Sigmoid colon (tissue), 7 donors: ENCODE measurements around the gene ZNF268. TPM values are rescaled to one million over a fixed set of nuclear protein-coding genes. Genes with fewer than 3 reads are reported as not detected.
"Not testable (repeated sequence)": the region's sequence is repeated elsewhere in the genome, so short reads cannot be mapped to it uniquely, and the experiment has no call there.

Source experiments
- DNase-seq: peaks from one replicate; pipeline ENCODE4 v3.0.0-alpha.2; 2019
- H3K27ac ChIP-seq, 4 donors: fragments of 200-600 bp; sonication (generic); one replicate each; pipeline ENCODE4 v1.5.1; 2016 to 2019; ENCODE audit warnings: mild to moderate bottlenecking in 1 of 4
- H3K27me3 ChIP-seq, 3 donors: fragments of 200-600 bp; sonication (generic); one replicate each; pipeline ENCODE4 v1.5.1; 2019; ENCODE audit warnings: mild to moderate bottlenecking in 1 of 3
- H3K36me3 ChIP-seq, 4 donors: fragments of 200-600 bp; sonication (generic); one replicate each; pipeline ENCODE4 v1.5.1; 2016 to 2019
- H3K4me1 ChIP-seq, 4 donors: fragments of 200-600 bp; sonication (generic); one replicate each; pipeline ENCODE4 v1.5.1; 2017 to 2019
- H3K4me3 ChIP-seq, 4 donors: fragments of 200-600 bp; sonication (generic); one replicate each; pipeline ENCODE4 v1.5.1; 2017 to 2019; ENCODE audit warnings: mild to moderate bottlenecking in 2 of 4, moderate library complexity in 1 of 4
- H3K9me3 ChIP-seq, 4 donors: fragments of 200-600 bp in 3 of 4; sonication (generic) in 3 of 4; one replicate each; pipeline versions ENCODE4 v1.5.1 to v1.6.1; 2013 to 2019
- EP300 ChIP-seq, 4 donors: sonication (generic); formaldehyde crosslinking; IDR thresholded peaks; one replicate each; pipeline ENCODE4 v1.6.1; 2017; ENCODE audit warnings: antibody characterized with exemption in 4 of 4
- POLR2A ChIP-seq, 2 donors: fragments of 450-650 bp; IDR thresholded peaks; one replicate each; pipeline ENCODE4 v1.6.1; 2016; ENCODE audit warnings: antibody characterized with exemption in 2 of 2, mild to moderate bottlenecking in 2 of 2, moderate library complexity in 2 of 2
- POLR2AphosphoS5 ChIP-seq, 4 donors: sonication (generic); formaldehyde crosslinking; IDR thresholded peaks; one replicate each; pipeline ENCODE4 v1.6.1; 2017; ENCODE audit warnings: antibody characterized with exemption in 4 of 4
- WGBS, 2 donors: extraction: QIAGEN DNeasy Blood & Tissue Kit; methylation state at CpG; one replicate each; pipeline ENCODE4 v1.1.7; 2013; 5-methylcytosine and 5-hydroxymethylcytosine counted together
- intact Hi-C: fragments of 100-400 bp; cut with DNase I; formaldehyde crosslinking; loops from one replicate; pipeline ENCODE4 v1.15.1; 2023
- polyA plus RNA-seq, 3 donors: library from polyadenylated mRNA; stranded (reverse); fragments of 200-250 nt; gene quantifications; one replicate each; pipeline ENCODE4 v1.2.3, GENCODE V29; 2013
- total RNA-seq, 4 donors: library from RNA; depleted of rRNA; stranded (reverse); fragments of >200 nt; gene quantifications; one replicate each; pipeline ENCODE4 v1.1.0, GENCODE V29; 2016
- TF ChIP-seq, protein P1 (sequence below), 4 experiments: fragments of 450-650 bp in 3 of 4; fragments of 200-600 bp in 1 of 4; IDR thresholded peaks; one replicate each; pipeline ENCODE4 v1.5.1; 2016 to 2019; ENCODE audit warnings: antibody characterized with exemption in 4 of 4, mild to moderate bottlenecking in 3 of 4, moderate library complexity in 2 of 4
- donor health status: healthy with polysubstance abuse.
- donor health status: Bipolar disorder and iron deficiency.
- donor health status: healthy.

ZNF268 gene
- total and polyA plus RNA-seq, 7 donors: 2.8 to 21.9 (median 12.8) TPM

- 50 to 71% methylated on average over 61 of the region's 61 CpGs for WGBS, 2 donors
- intact Hi-C loops: no loop called here
- H3K9me3 ChIP-seq: peaks cover 0 to 22% (median 5%) of the 10 kb centered on the region in 4 donors
- no peak within 1 kb of the TSS for H3K4me3 ChIP-seq
- H3K27me3 ChIP-seq: peaks cover 0 to 26% (median 12%) of the 10 kb centered on the region in 3 donors
- no peak for DNase-seq
- TF ChIP-seq POLR2A (IDR thresholded peaks at IDR 0.05) (no peak), POLR2AphosphoS5 (IDR thresholded peaks at IDR 0.05) (no peak), EP300 (IDR thresholded peaks at IDR 0.05) (no peak)
- TF ChIP-seq, protein P1, sequence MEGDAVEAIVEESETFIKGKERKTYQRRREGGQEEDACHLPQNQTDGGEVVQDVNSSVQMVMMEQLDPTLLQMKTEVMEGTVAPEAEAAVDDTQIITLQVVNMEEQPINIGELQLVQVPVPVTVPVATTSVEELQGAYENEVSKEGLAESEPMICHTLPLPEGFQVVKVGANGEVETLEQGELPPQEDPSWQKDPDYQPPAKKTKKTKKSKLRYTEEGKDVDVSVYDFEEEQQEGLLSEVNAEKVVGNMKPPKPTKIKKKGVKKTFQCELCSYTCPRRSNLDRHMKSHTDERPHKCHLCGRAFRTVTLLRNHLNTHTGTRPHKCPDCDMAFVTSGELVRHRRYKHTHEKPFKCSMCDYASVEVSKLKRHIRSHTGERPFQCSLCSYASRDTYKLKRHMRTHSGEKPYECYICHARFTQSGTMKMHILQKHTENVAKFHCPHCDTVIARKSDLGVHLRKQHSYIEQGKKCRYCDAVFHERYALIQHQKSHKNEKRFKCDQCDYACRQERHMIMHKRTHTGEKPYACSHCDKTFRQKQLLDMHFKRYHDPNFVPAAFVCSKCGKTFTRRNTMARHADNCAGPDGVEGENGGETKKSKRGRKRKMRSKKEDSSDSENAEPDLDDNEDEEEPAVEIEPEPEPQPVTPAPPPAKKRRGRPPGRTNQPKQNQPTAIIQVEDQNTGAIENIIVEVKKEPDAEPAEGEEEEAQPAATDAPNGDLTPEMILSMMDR (IDR thresholded peaks at IDR 0.05): no peak
- H3K27ac ChIP-seq: no peak within 1 kb of the TSS
- no peaks in the 10 kb centered on the region for H3K36me3 ChIP-seq
- H3K4me1 ChIP-seq: no peaks in the 10 kb centered on the region
Observed at GRCh38 chr12:133235401-133236112, 54.3 kb downstream of the ZNF268 start, which contains the start of gene ANHX. Gene ANHX, minus strand, starts transcription at chr12:133235877. Its CDS starts 1,521 bp downstream, at chr12:133234356.

DNA sequence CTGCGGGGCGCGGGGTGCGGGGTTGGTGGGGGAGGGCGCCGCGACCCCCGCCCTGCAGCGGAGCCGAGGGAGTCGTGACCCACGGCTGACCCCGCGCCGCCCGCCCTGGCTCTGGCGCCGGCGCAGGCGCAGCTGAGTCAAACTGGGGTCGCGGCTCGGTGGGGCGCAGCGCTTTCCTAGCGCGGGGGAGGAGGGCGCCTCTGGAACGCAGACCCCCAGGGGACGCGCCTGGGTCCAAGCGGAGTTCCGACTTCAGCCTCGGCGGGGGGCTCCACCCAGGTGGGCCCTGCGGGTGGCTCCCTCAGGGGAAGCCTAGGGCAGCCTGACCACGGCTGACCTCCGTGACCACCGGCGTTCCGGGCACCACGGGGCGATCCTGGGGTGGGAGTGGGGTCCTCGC lies 54.8 kb downstream of the ZNF268 start:
- 60 to 83% methylated on average over 44 of the region's 44 CpGs for WGBS, 2 donors
- Histone ChIP-seq H3K27me3 (peaks cover 0 to 26% (median 12%) of the 10 kb centered on the region in 3 donors), H3K27ac (no peak overlapping the region), H3K4me3 (no peak overlapping the region), H3K36me3 (no peaks in the 10 kb centered on the region), H3K4me1 (no peaks in the 10 kb centered on the region), H3K9me3 (peaks cover 0 to 22% (median 5%) of the 10 kb centered on the region in 4 donors)
- no peak for DNase-seq
- intact Hi-C loops: no loop called here
- TF ChIP-seq, protein P1 (IDR thresholded peaks at IDR 0.05): no peak
- TF ChIP-seq EP300 (IDR thresholded peaks at IDR 0.05): no peak
- TF ChIP-seq POLR2A (IDR thresholded peaks at IDR 0.05): no peak
- no peak for TF ChIP-seq POLR2AphosphoS5 (IDR thresholded peaks at IDR 0.05)

DNA sequence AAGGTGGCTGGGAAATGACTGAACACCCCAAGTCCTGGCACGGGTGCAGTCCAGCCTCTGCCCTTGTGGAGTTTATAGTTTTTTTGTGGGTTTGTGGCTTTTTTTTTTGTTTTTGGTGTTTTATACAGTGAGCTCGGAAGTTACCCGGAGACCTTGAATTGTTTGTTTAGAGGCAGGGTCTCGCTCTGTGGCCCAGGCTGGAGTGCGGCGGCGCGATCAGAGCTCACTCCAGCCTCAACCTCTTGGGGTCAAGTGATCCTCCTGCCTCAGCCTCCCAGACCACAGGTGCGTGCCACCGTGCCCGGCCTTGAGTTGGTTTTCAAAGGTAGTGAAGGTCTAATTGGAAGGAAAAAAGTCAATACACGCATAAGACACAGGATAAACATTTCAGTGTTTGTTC lies 55.3 kb downstream of the ZNF268 start:
- WGBS, 2 donors: 89 to 93% methylated on average over 12 of the region's 12 CpGs
- peaks cover 0 to 22% (median 5%) of the 10 kb centered on the region in 4 donors for H3K9me3 ChIP-seq

GRCh38 chr12:133251732-133252131 lies 70.4 kb downstream of the ZNF268 start:
- 53 to 62% methylated on average over 6 of the region's 6 CpGs for WGBS, 2 donors
- TF ChIP-seq POLR2AphosphoS5 (IDR thresholded peaks at IDR 0.05) (no peak), POLR2A (IDR thresholded peaks at IDR 0.05) (no peak)
- TF ChIP-seq, protein P1 (IDR thresholded peaks at IDR 0.05): no peak

More for the DNA sequence above, 55.3 kb downstream of the ZNF268 start:
- no peak for DNase-seq
- H3K27me3 ChIP-seq: peaks cover 0 to 26% (median 12%) of the 10 kb centered on the region in 3 donors
- H3K27ac ChIP-seq: no peak overlapping the region
- no peak overlapping the region for H3K4me3 ChIP-seq
- H3K4me1 ChIP-seq: no peaks in the 10 kb centered on the region
- intact Hi-C loops: no loop called here
- H3K36me3 ChIP-seq: no peaks in the 10 kb centered on the region
- no peak for TF ChIP-seq EP300 (IDR thresholded peaks at IDR 0.05)
- no peak for TF ChIP-seq POLR2A (IDR thresholded peaks at IDR 0.05)
- no peak for TF ChIP-seq POLR2AphosphoS5 (IDR thresholded peaks at IDR 0.05)
- TF ChIP-seq, protein P1 (IDR thresholded peaks at IDR 0.05): no peak

DNA sequence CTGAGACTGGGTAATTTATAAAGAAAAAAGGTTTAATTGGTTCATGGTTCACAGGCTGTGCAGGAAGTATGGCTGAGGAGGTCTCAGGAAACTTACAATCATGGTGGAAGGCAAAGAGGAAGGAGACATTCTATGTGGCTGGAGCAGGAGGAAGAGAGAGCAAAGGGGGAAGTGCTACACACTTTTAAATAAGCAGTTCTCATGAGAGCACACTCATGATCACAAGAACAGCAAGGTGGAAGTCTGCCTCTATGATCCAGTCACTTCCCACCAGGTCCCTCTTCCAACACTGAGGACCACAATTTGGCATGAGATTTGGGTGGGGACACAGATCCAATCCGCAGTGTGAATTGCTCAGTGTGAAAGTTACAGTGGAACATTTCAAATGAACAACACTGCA lies 74.5 kb downstream of the ZNF268 start:
- WGBS, 2 donors: 33 to 41% methylated on average over 1 of the region's 1 CpG
- H3K9me3 ChIP-seq: not testable (repeated sequence)

More at GRCh38 chr12:133251732-133252131, 70.4 kb downstream of the ZNF268 start:
- Histone ChIP-seq H3K4me1 (no peaks in the 10 kb centered on the region), H3K36me3 (no peaks in the 10 kb centered on the region), H3K9me3 (no peaks in the 10 kb centered on the region), H3K27me3 (no peaks in the 10 kb centered on the region), H3K27ac (no peak overlapping the region), H3K4me3 (no peak overlapping the region)
- DNase-seq: no peak
- intact Hi-C loops: no loop called here

More for the DNA sequence above, 74.5 kb downstream of the ZNF268 start:
- intact Hi-C loops, H3K4me1 ChIP-seq, H3K36me3 ChIP-seq, H3K27ac ChIP-seq, H3K27me3 ChIP-seq, H3K4me3 ChIP-seq, DNase-seq: not testable (repeated sequence)
